GM12864 (cell line): ENCODE results near the gene ZNF212.

Experiments
- DNase-seq: peaks from one replicate; pipeline ENCODE4 v3.0.0-alpha.2; 2011; ENCODE audit warnings: low read depth
- H3K4me3 ChIP-seq: 2 replicates; pipeline ENCODE4 v1.5.1; 2011; ENCODE audit warnings: mild to moderate bottlenecking, low read depth, low read length, control low read depth
- TF ChIP-seq, protein P1 (sequence below): IDR thresholded peaks from 2 replicates; pipeline ENCODE4 v1.5.1; 2011; ENCODE audit warnings: low read depth, mild to moderate bottlenecking, moderate library complexity, low read length, control low read depth, inconsistent platforms; ENCODE audit errors: missing control alignments

ZNF212 gene

DNA sequence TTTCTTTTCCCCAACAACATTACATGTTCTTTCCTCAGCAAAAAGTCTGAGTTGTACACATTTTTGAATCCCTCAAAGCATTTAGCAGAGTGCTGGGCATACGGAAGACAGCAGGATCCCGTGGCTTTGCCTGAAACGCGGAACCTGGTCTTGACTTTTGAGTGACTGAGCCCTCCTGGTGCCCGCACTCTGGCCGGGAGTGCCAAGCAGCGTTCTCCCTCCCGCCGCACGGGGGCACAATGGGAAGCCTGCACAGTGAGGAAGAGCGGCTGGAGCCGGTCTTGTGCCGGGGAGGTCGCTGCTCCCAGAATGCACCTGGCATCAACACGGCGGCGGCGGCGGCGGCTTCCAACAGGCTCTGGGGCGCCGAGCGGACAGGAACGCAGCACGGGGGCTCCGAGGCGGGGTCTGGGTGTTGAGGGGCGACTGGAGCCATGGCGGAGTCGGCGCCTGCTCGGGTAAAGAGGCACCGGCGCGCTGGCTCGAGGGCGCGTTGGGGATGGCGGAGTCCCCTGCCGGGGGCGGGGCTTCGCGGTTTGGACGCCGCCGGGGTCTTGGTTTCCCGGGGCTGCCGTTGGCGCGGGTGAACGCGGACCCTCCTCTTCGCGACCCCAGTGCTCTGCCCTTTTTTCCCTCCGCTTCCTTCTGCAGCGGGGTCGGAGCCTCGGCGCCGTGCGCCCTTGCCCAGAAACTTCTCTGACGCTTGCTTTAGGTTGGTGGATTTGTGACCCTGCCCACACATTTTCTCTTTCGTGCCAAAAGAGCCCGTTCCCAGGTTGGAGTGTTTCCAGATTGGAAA lies at the start of gene ZNF212:
Gene ZNF212 (plus strand): TSS at position 307 of the 799 bp plus-strand sequence. CDS start 128 bp downstream, at position 435.
- H3K4me3 ChIP-seq: peak within 1 kb of the TSS; percentile 80
- peak; percentile 66 for DNase-seq
- TF ChIP-seq, protein P1, sequence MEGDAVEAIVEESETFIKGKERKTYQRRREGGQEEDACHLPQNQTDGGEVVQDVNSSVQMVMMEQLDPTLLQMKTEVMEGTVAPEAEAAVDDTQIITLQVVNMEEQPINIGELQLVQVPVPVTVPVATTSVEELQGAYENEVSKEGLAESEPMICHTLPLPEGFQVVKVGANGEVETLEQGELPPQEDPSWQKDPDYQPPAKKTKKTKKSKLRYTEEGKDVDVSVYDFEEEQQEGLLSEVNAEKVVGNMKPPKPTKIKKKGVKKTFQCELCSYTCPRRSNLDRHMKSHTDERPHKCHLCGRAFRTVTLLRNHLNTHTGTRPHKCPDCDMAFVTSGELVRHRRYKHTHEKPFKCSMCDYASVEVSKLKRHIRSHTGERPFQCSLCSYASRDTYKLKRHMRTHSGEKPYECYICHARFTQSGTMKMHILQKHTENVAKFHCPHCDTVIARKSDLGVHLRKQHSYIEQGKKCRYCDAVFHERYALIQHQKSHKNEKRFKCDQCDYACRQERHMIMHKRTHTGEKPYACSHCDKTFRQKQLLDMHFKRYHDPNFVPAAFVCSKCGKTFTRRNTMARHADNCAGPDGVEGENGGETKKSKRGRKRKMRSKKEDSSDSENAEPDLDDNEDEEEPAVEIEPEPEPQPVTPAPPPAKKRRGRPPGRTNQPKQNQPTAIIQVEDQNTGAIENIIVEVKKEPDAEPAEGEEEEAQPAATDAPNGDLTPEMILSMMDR: peak; percentile 83

DNA sequence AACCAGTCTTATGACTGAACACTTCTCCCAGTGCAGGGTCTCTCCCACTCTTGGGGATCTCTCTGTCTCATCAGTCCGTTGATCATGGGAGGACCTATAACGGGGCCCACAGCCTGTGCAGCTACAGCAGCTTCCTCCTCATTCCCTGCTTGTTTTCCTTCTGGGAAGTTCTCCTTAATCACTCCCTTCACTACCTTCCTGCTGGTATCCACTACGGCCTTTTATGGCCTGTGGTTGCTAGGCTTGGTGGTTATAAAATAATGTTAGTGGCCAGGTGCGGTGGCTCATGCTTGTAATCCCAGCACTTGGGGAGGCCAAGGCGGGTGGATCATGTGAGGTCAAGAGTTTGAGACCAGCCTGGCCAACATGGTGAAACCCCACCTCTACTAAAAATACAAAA lies 47.6 kb upstream of the ZNF212 start:
- DNase-seq: no peak
- TF ChIP-seq, protein P1: no peak
- no peak overlapping the region for H3K4me3 ChIP-seq

DNA sequence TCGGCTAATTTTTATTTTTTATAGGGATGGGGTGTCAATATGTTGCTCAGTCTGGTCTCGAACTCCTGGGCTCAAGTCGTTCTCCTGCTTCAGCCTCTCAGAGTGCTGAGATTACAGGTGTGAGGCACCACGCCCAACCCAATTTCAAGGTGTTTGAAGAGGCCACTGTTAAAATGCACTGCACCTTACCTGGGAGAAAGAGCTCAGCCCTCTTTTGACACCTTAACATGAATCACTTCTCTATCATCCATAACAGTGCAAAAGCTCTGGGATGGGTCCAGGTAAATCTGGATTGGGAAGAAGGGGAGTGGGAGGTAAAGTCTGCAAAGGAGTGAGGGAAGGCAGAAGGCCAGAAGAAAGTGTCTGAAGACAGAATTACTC lies 44.7 kb upstream of the ZNF212 start:
- no peak for DNase-seq
- TF ChIP-seq, protein P1: no peak
- H3K4me3 ChIP-seq: peak overlapping the region; percentile 65

DNA sequence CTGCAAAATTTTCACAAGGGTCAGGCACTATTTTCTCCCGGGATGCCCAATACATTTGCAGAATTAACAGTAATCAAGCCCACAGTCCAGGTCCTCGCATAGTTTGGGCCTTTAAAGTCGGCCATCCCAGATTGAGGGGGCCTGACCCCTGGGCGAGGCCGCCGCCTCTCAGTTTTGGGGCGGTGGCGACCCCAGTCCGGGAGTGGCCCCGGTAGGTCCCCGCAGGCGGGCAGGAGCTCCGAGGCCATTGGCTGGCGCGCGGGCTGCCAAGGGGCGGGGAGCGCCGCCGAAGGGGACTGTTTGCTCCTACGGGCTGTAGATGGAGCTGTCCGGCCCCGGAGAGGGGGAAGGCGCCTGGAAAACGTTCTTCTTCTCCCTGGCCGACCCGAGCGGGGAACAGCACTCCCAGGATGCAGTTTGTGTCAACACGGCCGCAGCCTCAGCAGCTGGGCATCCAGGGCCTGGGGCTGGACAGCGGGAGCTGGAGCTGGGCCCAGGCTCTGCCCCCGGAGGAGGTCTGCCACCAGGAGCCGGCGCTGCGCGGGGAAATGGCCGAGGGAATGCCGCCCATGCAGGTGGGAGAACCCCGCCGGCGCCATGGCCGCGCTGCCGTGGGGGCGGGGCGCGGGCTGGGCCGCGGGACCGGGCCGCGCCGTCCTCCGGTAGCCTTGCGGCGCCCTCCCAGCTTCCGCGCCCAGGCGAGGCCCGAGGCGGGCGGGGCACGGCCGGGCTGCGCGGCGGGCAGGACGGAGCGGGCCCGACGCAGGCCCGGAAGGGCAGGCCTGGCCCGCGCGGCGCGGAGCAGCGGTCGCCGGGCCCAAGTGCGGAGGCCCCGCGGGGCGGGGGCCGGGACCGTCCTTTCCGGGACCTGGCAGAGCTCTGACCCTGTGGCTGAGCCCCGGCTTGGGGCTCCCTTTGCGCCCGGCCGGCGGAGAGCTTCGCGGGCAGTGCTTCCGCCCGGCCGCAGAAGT lies 44.0 kb upstream of the ZNF212 start, which contains the start of gene ZNF282:
Gene ZNF282 (plus strand): TSS at position 367 of the 971 bp plus-strand sequence. CDS start 44 bp downstream, at position 411.
- H3K4me3 ChIP-seq: peak within 1 kb of the TSS; percentile 65
- peak; percentile 27 for DNase-seq
- TF ChIP-seq, protein P1: peak; percentile 70

DNA sequence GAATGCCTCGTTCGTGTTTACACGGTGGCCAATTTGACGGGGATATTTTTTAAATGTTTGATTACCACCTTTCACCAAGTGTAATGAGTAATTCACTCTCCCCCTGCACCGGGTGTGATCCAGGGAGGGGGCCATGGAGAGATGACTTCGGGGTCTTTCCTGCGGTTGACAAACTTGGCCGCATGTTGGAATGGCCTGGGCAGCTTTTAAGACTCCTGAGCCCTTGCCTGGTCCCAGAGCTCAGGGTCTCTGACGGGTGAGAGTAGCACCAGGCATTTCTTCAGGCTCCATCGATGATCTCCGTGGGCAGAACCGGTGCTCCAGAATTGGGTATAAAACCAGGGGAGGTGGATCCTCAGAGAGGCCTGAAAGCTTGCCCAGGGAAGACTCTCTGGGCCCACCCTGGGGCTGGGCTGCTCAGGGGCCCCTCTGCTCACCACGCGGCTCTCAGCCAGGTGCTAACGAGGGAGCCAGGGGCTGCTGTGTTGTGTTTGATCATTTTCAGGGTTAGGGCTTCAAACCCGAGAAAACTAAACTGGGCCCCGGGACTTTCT lies 43.2 kb upstream of the ZNF212 start:
- H3K4me3 ChIP-seq: peak overlapping the region; percentile 65
- DNase-seq: no peak
- TF ChIP-seq, protein P1: no peak

DNA sequence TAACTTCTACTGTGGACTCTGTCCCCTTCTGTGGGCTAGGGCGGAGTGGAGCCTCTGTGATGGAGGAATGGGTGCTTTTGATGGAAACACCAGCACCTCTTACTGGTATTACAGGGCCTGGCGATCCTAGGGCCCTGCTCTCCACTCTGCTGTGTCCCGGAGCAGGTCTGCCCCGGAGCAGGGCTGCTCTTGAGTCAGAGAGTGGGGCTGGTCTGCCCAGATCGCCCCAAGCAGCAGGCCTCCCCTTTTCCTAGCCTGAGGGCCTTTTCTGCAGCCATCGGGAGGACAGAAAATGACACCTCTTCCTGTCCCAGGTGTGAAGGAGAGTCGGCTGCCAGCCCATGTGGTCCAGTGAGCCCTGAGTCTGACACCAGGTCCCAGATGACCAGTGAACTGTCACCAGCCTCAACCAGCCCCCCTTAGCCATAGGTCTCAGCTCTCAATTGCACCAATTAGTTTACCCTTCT lies 42.7 kb upstream of the ZNF212 start:
- DNase-seq: no peak
- TF ChIP-seq, protein P1: no peak
- peak overlapping the region; percentile 65 for H3K4me3 ChIP-seq
